ENCODE results near the gene HMGN4. TPM values are rescaled to one million over a fixed set of nuclear protein-coding genes. Genes with fewer than 3 reads are reported as not detected.
A peak's percentile ranks its signal among the peaks of the same experiment; 100 is the strongest.

Gene HMGN4
- total and polyA plus RNA-seq, 9 donors, result 48.6 to 78.9 (median 58.4) TPM

DNA sequence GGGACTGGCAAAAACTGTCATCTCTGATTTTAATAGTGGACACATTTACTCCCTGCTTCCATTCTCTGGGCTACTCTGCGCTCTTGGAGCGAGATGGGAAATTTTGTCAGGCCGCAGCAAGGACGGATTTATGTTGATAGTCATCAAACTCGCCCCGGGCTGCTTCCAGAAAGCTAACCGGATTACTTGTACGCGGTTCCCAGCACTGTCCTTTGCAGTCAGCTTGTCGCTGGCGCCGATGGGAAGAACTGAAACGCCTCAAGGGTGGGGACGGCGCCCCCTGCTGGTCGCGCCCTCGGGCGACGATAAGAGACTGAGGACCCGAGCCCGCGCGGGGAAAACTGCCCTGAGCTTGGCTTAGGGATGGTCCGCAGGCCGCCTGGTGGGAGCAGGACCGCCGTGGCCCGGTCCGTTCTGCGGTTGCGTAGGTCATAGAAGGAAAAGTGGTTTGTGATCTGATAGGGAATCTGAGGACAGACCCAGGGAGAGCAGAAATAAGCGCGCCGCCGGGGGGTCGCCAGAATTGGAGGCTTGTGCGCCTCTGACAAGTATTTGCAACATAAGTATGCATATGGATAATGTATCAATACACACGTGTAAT, 57.6 kb downstream of the HMGN4 start:
- 1% methylated on average over 39 of the region's 39 CpGs for whole genome bisulfite sequencing, 3 donors

More for the DNA sequence above, 57.6 kb downstream of the HMGN4 start:
- Histone ChIP-seq H3K27ac (peak overlapping the region; percentile 31 to 77), H3K4me1 (ENCODE audit: insufficient read depth) (peaks cover 4% of the 10 kb centered on the region), H3K36me3 (no peaks in the 10 kb centered on the region), H3K4me3 (peak overlapping the region; percentile 89), H3K27me3 (no peaks in the 10 kb centered on the region), H3K9me3 (no peaks in the 10 kb centered on the region)
- DNase-seq, result peak; percentile 87 to 94 (median 92)
- intact Hi-C loops (cut with DNase I), result loop anchor here in 3 of 4 donors (2.0 to 10.0 kb wide), 4 partner anchors 23 to 421 kb away; no protein-coding TSS in a partner anchor
- TF ChIP-seq POLR2A (IDR thresholded peaks at IDR 0.05), result no peak
- TF ChIP-seq, protein P1, sequence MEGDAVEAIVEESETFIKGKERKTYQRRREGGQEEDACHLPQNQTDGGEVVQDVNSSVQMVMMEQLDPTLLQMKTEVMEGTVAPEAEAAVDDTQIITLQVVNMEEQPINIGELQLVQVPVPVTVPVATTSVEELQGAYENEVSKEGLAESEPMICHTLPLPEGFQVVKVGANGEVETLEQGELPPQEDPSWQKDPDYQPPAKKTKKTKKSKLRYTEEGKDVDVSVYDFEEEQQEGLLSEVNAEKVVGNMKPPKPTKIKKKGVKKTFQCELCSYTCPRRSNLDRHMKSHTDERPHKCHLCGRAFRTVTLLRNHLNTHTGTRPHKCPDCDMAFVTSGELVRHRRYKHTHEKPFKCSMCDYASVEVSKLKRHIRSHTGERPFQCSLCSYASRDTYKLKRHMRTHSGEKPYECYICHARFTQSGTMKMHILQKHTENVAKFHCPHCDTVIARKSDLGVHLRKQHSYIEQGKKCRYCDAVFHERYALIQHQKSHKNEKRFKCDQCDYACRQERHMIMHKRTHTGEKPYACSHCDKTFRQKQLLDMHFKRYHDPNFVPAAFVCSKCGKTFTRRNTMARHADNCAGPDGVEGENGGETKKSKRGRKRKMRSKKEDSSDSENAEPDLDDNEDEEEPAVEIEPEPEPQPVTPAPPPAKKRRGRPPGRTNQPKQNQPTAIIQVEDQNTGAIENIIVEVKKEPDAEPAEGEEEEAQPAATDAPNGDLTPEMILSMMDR (IDR thresholded peaks at IDR 0.05), result peak; percentile 81 to 94 (median 94)
- TF ChIP-seq EP300 (IDR thresholded peaks at IDR 0.05), result no peak

Small RNA genes within 50 kb of the gene (small RNA-seq; reads per million reads assigned to genes)
- gene RNU6-502P, result not detected

Other genes with a start within 250 kb of the HMGN4 start
- gene BTN3A2, start 173.2 kb upstream of the HMGN4 start, total RNA-seq, result 10 to 100 TPM in 6 of 7 donors, 1 to 10 TPM in 1; 9.9 to 36.5 (median 16.5) TPM
- gene BTN3A2, start 173.2 kb upstream of the HMGN4 start, polyA plus RNA-seq, result 10 to 100 TPM; 22.9 to 45.7 TPM
- 10 to 100 TPM; 10.7 to 23.0 (median 13.7) TPM for gene BTN2A2, start 155.3 kb upstream of the HMGN4 start, total RNA-seq
- 10 to 100 TPM in 1 of 2 donors, 1 to 10 TPM in 1; 7.3 to 15.1 TPM for gene BTN2A2, start 155.3 kb upstream of the HMGN4 start, polyA plus RNA-seq
- gene BTN3A1, start 136.1 kb upstream of the HMGN4 start, total RNA-seq, result 10 to 100 TPM; 11.0 to 33.4 (median 18.4) TPM
- gene BTN3A1, start 136.1 kb upstream of the HMGN4 start, polyA plus RNA-seq, result 10 to 100 TPM; 14.5 to 64.5 TPM
- gene BTN3A3, start 97.9 kb upstream of the HMGN4 start, total RNA-seq, result 10 to 100 TPM; 13.6 to 19.5 (median 18.0) TPM
- 10 to 100 TPM; 13.8 to 72.3 TPM for gene BTN3A3, start 97.9 kb upstream of the HMGN4 start, polyA plus RNA-seq
- gene BTN2A1, start 80.4 kb upstream of the HMGN4 start, total RNA-seq, result 10 to 100 TPM in 6 of 7 donors, 1 to 10 TPM in 1; 9.0 to 23.2 (median 17.7) TPM
- gene BTN2A1, start 80.4 kb upstream of the HMGN4 start, polyA plus RNA-seq, result 10 to 100 TPM; 20.5 to 33.3 TPM
- not detected for gene BTN1A1, start 38.1 kb upstream of the HMGN4 start, total RNA-seq
- under 1 TPM; 0.02 to 0.05 TPM for gene BTN1A1, start 38.1 kb upstream of the HMGN4 start, polyA plus RNA-seq
- 10 to 100 TPM; 10.9 to 17.5 (median 15.5) TPM for gene ABT1, start 58.6 kb downstream of the HMGN4 start, total RNA-seq
- 10 to 100 TPM in 1 of 2 donors, 1 to 10 TPM in 1; 8.5 to 18.2 TPM for gene ABT1, start 58.6 kb downstream of the HMGN4 start, polyA plus RNA-seq
- 10 to 100 TPM; 15.2 to 41.2 (median 32.8) TPM for gene ZNF322, start 121.4 kb downstream of the HMGN4 start, total RNA-seq
- 10 to 100 TPM; 14.2 to 16.5 TPM for gene ZNF322, start 121.4 kb downstream of the HMGN4 start, polyA plus RNA-seq

All from ovary (tissue), 9 donors.